Measurements from ENCODE around the gene TMEM18. TPM values are rescaled to one million over a fixed set of nuclear protein-coding genes. Genes with fewer than 3 reads are reported as not detected.
"Not testable (repeated sequence)": the region's sequence is repeated elsewhere in the genome, so short reads cannot be mapped to it uniquely, and the experiment has no call there.

Gene TMEM18
- total RNA-seq, 1 donor, result 24.8 TPM

DNA sequence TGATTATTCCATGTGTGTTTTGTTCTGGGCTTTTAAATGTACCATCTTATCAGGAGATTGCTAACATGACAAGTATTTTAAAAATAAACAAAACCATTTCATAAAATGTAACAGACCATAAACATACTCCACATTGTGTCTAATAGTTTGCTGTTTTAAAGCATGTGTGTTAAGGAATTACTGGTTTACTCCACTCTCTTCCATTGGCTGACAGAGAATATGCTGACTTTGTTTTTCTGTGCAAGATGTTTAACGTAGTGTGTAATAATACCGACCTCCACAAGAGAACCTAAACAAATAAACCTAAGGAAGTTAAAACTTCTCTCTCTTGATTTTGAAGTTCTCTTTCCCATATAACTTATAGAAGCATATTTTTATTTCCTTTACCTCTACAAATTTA is 17.0 kb upstream of the TMEM18 start:
- no peak for DNase-seq (ENCODE audit: low read depth in 2 of 3, low spot score in 2 of 3)

DNA sequence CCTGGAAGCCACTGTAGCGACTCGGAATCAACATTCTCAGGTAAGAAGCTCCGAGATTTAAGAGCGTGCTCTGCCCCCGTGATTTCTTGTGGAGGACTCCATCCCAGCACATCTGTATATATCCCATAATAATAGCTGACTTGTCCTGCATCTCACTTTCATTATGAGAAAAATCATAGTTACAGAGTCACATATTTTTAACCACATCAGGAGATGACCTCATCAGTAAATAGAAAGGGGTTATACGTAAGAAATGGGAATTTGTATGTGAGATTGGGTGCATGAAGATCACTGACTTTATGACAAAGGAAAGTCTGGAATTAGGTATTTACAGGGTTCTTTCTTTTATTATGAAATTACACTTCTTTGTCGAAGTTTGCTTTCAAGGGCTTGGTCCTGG is 16.4 kb upstream of the TMEM18 start:
- DNase-seq (ENCODE audit: low read depth in 2 of 3, low spot score in 2 of 3), result no peak

DNA sequence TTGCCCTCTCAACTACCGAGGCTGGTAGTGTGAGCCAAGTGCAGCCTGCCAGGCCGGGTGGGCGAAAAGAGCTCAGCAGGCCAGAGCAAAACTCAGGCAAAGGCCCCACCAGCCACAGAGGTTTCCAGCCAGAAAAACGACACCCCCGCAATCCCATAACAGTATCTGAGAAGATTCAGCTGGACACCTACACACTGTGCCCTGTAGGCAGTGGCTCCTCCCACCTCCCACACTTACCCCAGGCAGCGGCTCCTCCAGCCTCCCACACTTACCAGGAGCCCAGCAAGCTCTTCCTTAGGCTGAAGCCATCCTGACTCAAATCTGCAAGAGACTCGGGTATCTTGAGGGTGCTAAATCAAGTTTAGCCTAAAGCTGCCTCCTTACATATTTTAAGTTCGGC is 15.6 kb upstream of the TMEM18 start:
- DNase-seq (ENCODE audit: low read depth in 2 of 3, low spot score in 2 of 3), result no peak

DNA sequence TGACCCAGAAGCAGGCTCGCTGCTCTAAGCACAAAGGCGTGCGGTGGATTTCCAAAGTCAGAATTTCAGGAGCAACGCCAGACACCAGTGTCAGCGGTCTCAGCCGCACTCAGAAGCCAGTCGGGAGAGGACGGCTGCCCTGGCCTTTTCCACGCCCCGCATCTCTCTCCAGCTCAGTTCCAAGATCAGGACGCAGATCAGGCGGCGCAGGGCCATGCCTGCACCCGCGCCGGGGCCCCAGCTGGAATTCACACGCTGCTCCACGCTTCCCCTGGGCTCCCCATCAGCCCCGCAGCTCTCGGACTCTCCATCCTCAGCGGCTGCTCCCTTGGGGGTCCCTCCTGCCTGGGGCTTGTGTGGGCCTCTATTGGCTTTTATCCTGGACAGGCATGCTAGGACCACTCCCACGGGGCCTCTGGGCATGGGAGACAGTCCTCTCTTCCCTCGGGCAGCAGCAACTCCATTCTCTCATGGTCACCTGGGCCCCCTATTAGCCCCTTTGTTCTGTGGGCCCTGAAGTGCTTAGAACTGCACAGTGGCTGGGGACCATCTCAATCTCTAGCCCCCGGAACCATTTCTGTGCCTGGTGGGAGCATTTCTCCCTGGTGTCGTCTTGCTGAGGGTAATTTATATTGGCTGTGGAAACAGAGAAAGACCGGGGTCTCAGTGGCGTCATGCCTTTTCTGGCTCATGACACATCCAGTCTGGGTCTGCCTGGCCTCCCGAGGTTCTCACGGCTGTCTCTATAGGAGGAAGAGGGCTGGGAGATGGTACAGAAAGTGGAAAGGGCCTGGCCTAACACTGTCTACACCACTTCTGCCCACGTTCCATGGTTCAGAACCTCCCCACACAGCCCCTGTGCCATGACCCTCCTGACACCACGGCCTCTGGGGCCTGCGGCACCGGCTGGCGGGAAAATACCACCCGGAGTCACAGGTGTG is 14.9 kb upstream of the TMEM18 start:
- DNase-seq (ENCODE audit: low read depth in 2 of 3, low spot score in 2 of 3), result no peak

DNA sequence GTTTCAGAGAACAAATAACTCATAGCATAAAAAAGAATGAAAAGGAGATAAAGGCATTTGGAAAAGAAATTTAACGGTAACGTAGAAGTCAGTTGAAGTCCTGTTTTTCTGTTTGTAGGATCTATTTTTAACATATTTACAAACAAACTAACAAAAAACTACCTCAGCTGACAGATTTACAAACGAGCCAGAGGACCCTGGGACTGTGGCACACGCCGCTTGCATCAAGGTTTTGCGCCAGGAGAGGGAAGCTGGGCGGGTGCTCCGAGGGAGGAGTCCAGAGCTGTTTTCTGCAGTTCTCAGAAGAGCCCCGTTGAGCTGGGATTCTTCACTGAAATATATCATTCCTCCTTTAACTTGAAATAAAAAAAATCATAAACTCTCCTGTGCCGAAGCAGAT is 13.6 kb upstream of the TMEM18 start:
- DNase-seq (ENCODE audit: low read depth in 2 of 3, low spot score in 2 of 3), result no peak

DNA sequence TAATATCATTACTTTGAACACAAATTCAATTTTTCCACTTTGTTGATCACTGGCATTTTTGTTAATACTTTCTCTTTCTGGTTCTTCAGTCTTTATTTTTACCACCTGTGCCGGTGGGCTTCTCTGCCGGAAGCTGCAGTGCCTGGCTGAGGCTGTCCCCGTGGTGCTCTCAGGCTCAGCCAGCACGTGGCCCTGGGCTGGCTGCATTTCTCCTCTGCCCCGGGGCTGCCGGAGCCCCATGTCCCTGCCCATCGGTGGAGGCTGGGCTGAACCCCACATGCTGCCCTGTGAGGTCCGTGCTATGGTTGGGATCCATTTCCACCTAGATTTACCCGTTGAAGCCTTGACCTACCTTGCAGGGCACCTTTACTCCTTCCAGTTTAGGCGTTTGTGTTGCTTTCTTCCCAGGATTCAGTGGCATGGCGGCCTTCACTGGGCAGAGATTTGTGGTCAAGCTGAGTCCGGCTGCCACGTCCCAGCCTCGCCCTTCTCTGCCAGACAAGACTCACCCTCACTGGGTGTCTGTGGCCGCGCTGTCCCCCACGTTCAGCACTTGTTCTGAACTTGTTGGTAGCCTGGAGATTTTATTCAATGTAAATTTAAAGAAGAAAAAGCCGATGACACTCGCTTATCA is 12.8 kb upstream of the TMEM18 start:
- DNase-seq (ENCODE audit: low read depth in 2 of 3, low spot score in 2 of 3), result no peak

DNA sequence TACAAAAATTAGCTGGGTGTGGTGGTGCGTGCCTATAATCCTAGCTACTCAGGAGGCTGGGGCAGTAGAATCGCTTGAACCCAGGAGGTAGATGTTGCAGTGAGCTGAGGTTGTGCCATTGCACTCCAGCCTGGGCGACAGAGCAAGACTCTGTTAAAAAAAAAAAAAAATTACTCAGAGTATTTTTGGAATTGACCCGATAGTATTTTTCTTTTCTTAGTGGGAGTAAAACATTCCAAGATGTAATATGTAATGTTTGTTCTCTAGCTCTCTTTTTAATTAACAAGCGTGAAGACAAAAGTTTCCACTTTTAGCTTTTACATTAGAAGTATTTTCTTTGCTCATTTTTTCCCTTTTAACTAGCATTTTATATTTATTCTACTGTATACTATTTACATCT is 12.0 kb upstream of the TMEM18 start:
- DNase-seq (ENCODE audit: low read depth in 2 of 3, low spot score in 2 of 3), result no peak

DNA sequence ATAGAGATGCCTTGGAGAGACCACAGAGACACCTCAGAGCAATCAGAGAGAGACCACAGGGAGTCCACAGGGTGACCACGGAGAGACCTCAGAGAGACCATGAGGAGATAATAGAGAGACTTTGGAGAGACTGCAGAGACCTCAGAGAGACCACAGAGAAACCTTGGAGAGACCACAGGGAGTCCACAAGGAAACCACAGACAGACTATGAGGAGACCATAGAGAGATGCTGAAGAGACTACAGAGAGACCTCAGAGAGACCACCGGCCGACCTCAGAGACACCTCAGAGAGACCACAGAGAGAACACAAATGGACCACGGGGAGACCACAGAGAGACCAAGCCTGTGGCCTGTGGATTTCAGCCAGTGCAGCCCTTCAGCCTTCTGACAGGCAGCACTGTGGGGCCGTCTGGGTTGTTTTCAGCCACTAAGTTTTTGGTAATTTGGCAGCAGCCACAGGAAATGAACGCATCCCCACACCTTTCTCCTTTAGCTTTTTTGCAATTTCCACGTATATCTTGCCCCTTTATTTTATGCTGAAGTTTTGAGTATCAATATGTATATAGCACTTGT is 11.4 kb upstream of the TMEM18 start:
- no peak for DNase-seq (ENCODE audit: low read depth in 2 of 3, low spot score in 2 of 3)

DNA sequence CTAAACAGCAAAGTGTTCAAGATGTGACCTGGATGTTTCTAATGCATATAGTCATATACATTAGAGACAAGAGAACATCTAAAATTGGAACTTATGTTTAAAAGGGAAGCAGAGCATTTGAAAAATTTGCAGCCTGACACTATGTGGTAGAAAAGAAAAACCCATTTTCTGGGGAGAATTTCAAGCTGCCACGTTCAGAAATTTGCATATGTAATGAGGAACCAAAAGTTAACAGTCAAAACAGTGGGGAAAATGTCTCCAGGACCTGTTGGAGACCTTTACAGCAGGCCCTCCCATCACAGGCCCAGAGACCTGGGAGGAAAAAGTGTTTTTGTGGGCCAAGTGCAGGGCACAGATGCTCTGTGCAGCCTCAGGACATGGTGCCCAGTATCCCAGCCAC is 8.2 kb upstream of the TMEM18 start:
- no peak for DNase-seq (ENCODE audit: low read depth in 2 of 3, low spot score in 2 of 3)

DNA sequence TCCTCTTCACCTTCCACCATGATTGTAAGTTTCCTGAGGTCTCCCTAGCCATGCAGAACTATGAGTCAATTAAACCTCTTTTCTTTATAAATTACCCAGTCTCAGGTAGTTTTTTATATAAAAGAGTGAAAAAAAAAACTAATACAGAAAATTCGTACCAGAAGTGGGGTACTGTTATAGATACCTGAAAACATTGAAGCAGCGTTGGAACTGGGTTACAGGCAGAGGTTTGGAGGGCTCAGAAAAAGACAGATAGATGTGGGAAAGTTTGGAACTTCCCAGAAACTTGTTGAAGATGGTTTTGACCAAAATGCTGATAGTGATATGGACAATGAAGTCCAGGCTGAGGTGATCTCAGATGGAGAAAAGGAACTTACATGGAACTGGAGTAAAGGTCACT is 7.7 kb upstream of the TMEM18 start:
- not testable (repeated sequence) for DNase-seq (ENCODE audit: low read depth in 2 of 3, low spot score in 2 of 3)

DNA sequence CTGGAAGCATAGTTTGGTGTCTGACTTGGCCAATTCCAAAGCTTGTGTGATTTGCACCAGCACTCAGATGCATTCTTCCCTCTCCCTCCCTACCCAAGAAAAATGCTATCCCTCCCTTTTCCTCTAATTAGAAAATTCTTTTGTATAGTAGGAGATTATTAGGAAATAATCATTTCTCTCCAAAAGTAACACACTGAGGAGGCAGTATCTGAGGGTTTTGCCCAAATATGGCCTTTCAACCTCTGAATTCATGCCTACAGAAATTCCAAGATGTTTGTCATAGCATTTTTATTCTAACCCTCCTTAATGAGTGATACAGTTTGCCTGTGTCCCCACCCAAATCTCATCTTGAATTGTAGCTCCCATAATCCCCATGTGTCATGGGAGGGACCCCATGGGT is 5.0 kb upstream of the TMEM18 start:
- DNase-seq (ENCODE audit: low read depth in 2 of 3, low spot score in 2 of 3), result no peak

DNA sequence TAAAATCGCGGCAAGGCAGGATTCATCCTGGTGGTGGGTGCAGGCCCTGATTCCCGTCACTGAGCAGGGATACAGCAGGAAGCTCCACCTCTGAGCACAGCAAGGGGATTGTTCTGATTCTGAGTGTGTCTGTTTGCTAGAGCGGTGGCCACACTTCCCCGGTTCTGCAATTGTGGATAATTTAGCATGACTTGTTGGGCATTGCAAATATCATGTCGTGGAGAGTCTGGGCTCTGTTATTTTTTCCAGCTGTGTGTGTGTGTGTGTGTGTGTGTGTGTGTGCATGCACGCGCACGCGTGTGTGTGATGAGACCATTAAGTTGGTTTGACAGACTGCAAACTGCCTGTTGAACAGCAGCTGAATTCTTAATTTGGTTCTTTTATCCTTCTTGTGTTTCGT is 4.1 kb upstream of the TMEM18 start:
- no peak for DNase-seq (ENCODE audit: low read depth in 2 of 3, low spot score in 2 of 3)

DNA sequence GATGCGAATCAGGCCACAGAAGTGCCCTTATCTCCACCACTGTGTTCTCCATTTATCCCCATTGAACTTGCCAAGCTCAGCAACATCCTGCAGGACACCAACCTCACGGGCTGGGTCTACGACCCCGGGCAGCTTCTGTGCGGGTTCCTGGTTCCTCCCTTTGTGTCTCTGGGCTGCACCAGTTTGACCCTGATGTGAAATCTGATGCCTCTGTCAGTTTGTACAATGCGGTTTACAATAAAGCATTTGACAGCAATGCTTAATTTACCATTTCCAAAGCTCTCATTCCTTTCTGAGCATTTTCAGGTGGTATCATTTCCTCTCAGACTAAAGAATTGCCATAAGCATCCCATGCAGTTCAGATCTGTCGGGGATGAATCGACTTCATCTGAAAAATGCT is 3.3 kb upstream of the TMEM18 start:
- DNase-seq (ENCODE audit: low read depth in 2 of 3, low spot score in 2 of 3), result no peak

DNA sequence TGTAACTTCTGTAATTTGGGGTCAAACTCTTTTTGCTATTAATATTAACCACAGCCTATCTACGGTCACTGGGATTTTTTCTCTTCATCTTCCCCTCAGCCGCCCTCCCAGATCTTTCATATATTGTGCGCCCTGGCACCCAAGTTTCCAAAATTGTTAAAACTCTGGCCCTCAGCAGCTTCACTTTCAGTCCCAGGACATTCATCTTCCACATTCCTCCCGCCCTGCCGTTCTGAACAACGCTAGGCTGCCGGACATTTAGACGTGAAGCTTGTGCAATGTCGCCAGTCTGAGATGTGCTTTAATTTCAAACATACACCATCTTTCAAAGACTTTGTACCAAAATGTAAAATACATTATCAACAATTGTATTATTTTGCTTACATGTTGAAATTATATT is 1.8 kb upstream of the TMEM18 start:
- DNase-seq (ENCODE audit: low read depth in 2 of 3, low spot score in 2 of 3), result no peak

DNA sequence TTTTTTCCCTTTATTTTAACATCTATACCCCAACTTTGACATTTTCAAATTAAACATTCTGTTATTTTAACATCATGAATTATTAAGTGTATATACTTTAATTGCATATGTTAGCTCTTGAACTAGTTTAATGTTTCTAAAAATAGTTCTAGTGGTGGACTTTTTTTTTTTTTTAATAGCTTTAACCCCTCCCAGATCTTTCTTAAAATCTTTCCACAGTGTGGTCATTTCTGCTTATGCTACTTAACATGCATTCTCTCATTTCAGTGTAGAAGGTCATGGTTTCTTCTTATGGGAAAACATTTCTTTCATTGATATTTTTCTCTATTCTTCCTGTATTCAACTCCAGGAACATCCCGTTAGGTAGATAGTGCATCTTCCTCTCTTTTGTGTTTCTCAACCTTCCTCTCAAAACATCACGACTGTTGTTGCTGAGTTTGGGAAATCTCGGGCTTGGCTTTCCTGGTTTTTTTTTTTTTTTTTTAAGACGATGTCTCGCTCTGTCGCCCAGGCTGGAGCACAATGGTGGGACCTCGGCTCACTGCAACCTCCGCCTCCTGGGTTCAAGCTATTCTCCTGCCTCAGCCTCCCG is 849 bp upstream of the TMEM18 start:
- peak in 1 of 3 donors; percentile 54 for DNase-seq (ENCODE audit: low read depth in 2 of 3, low spot score in 2 of 3)

DNA sequence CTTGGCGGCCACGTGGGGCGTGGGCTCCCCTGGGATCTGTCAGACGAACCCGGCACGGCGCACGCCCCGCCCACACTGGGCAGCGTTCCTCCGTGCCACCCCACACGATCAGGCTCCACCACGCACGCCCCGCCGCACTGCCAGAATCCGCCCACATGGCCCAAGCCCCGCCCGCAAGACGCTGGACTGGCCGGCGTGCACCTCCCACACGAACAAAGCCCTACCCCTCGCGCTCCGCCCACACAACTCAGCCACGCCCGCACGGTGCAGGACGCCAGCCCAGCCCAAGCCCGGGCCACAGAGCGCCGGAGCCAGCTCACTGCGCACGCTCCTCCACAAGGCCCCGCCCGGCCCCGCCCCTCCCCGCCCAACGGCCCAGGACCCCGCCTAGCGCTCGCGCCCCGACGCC is 555 bp downstream of the TMEM18 start:
- peak in 1 of 3 donors; percentile 96 for DNase-seq (ENCODE audit: low read depth in 2 of 3, low spot score in 2 of 3)

DNA sequence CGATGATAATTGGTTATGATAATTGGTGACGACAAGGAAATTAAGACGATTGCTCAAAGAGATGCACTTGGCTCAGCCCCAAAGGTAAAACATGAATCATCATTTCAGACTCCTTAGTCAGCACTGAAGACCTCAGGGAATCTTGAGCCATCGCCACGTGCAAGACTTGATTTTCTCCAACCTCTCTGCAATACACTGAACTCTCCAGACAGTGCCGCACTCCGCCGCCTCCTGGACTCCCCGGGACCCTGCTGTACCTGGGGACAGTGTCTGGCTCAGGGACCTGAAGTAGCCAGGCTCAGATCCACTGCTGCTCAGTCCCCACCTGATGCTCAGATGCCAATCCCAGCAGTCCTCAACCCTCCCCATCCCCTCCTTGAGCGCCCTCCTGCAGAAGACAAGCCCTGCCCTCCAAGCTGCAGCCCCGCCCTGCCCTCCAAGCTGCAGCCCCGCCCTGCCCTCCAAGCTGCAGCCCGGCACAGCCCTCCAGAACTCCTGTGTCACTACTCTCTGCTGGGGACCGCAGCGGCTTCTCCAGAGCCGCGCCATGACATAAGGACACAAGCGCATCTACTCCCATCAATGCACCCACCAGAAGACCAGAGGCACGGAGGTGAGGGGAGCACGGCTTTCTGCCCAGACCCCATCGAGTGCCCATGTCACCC is 1.1 kb downstream of the TMEM18 start:
- DNase-seq (ENCODE audit: low read depth in 2 of 3, low spot score in 2 of 3), result peak in 1 of 3 donors; percentile 63

DNA sequence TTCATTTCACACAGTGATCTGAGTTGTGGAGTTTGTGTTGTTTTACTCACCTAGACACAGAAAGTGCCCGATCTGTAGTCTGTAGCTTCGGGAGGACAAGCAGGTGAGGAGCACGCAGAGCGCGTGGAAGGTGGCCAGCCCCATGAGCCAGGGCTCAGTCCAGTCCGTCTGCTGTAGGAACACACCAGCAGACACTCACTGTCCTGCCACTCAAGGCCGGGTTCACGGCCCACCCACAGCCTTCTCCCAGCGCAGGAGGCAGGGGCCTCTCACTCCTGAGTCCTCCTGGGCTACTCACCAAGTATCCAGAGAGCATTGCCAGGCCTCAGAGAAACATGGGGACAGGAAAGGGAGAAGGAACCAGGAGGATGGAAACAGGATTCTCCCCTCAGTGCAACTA is 1.7 kb downstream of the TMEM18 start:
- DNase-seq (ENCODE audit: low read depth in 2 of 3, low spot score in 2 of 3), result no peak

DNA sequence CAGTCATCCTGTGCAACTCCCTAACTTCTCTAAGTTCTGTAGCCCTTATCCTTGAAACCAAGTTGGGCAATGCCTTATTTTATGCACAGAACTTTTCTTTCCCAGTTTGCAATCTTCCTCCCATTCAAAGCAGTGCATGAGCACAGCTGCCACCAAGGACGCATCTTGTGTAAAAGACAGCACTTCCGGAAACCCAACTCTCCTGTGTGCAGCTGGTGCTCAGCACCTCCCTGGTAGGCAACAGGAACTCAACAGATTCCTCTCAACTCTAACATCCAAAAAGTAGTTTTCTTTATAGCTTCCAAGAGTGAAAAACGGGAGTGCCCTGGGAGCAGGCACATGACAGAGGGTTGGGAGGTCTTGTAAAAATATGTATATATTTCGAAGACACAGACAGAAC is 2.2 kb downstream of the TMEM18 start:
- DNase-seq (ENCODE audit: low read depth in 2 of 3, low spot score in 2 of 3), result no peak

DNA sequence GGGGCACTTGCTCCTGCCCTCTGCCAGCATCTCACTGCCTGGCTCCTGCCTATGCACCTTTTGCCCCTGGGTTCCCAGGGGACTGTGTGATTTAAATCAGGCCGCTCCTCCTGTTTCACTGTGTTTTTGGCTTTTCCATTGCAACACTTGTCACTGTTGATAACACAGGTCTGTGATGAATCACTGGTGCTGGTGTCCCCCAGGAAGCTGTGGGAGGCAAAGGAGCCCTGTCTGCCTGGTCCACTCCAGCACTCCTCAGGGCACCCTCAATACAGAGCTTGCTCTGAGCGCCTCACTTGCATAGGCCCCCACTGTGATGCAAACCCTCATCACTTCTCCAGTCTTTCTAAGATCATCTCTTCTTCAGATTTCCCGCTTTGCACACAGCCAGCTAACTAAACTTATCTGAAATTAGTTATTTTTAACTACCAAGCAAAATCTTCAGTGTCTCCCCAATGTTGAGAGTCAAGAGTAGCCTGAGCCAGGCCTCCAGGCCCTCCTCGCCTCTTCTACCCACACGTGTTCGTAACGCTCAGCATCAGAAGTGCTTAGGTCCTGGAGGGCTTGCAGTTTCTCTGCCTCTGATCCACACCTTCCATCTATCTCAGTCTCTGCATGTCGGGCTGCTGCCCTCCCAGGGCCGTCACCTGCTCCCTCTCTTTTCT is 2.8 kb downstream of the TMEM18 start:
- DNase-seq (ENCODE audit: low read depth in 2 of 3, low spot score in 2 of 3), result no peak
